GM10266 (cell line): ENCODE measurements around the gene PBLD.

Experiments used
- DNase-seq: peaks from one replicate; pipeline ENCODE4 v3.0.0; 2012; ENCODE audit errors: extremely low spot score
- TF ChIP-seq, protein P1 (sequence below): IDR thresholded peaks from 2 replicates; pipeline ENCODE4 v1.5.1; 2012; ENCODE audit warnings: mild to moderate bottlenecking, low read depth; ENCODE audit not compliant: control insufficient read depth, insufficient read depth; ENCODE audit errors: missing control alignments

PBLD gene

GRCh38 chr10:68336754-68337351 is 4.1 kb upstream of the PBLD start:
- TF ChIP-seq, protein P1, sequence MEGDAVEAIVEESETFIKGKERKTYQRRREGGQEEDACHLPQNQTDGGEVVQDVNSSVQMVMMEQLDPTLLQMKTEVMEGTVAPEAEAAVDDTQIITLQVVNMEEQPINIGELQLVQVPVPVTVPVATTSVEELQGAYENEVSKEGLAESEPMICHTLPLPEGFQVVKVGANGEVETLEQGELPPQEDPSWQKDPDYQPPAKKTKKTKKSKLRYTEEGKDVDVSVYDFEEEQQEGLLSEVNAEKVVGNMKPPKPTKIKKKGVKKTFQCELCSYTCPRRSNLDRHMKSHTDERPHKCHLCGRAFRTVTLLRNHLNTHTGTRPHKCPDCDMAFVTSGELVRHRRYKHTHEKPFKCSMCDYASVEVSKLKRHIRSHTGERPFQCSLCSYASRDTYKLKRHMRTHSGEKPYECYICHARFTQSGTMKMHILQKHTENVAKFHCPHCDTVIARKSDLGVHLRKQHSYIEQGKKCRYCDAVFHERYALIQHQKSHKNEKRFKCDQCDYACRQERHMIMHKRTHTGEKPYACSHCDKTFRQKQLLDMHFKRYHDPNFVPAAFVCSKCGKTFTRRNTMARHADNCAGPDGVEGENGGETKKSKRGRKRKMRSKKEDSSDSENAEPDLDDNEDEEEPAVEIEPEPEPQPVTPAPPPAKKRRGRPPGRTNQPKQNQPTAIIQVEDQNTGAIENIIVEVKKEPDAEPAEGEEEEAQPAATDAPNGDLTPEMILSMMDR = no peak
- no peak for DNase-seq

- TF ChIP-seq, protein P1 = no peak
- DNase-seq = no peak
These were observed 2.1 kb upstream of the PBLD start for GRCh38 chr10:68334672-68335467.

- no peak for DNase-seq
- TF ChIP-seq, protein P1 = no peak
These were observed 1.0 kb upstream of the PBLD start for GRCh38 chr10:68333440-68334431.

DNA sequence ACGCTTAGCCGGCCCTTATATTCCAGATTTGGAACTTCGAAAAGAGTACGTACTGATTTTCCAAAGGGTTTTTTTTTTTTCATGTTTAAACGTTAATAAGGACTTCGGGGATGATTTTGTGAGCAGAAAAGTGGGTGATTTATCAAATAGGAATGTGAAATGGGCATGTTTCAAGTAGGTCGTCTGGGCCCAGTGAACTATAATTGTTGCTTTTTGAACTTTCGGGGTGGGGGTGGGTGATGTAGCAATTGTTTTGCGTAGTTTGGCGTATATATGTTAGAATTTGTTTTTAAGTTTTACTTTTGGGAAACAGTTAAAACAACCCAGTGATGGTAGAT is 299 bp upstream of the PBLD start:
- TF ChIP-seq, protein P1 = no peak
- no peak for DNase-seq

DNA sequence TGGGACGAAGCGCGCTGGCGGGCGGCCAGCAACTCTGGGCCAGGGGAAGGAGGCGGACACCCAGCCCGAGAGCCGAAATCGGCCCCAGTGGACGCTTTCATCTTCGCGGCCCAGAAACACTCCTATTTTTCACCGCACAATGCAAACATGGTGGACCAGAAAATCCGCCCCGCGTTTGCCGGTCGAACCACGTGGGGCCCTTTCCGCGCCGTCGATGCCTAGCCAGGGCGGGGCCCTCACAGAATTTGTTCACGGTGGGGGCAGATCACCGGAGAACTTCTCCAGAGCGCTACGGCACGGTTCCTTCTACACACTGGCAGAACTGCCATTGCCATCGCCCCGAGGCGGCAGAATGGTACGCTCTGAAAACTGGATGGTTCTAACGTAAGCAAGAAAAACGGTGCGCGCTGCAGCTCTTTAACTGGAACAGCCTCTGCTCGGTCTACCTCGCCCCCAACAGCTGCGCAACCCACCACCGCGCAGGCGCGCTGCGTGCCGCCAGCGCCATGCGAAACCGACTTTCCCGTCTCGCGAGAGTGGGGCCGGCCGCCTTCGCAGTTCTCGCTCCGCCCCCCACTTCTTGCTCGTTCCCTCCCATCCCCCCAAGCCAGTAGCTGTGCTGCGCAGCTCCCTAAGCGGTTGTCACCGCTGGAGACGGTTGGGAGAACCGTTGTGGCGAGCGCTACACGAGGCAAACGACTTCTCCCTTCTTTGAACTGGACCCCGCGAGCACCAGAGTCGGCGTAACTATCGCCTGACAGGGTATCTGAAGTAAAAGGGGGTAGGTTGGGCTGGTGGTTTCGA is 1.1 kb downstream of the PBLD start, which contains the start of gene HNRNPH3:
Gene HNRNPH3 (plus strand): TSS at position 610 of the 804 bp plus-strand sequence. CDS start 5,158 bp downstream, outside the sequence.
- TF ChIP-seq, protein P1 = no peak
- peak; percentile 94 for DNase-seq

- DNase-seq = no peak
- TF ChIP-seq, protein P1 = no peak
These were observed 1.8 kb downstream of the PBLD start for GRCh38 chr10:68330852-68331454.
